Stimulated activated naive CD8-positive, alpha-beta T cell treated with anti-CD3 and anti-CD28 coated beads, Interleukin-15, Interleukin-2, amounts not matched to agents 100 U/mL and 50 U/mL, for 24 hours (primary cell): Measurements from ENCODE around the gene RBMY1D.
"Not testable (repeated sequence)": the region's sequence is repeated elsewhere in the genome, so short reads cannot be mapped to it uniquely, and the experiment has no call there.

Source experiments
- ATAC-seq: fragments of 150-1000 bp; cut with Tn5 transposase; one replicate; pipeline ENCODE4 v1.10.0; 2021
- DNase-seq: peaks from one replicate; pipeline ENCODE4 v3.0.0; 2021

RBMY1D gene

GRCh38 chrY:21894426-21894825 is at the start of gene RBMY1D:
RBMY1D (minus strand) TSS chrY:21894526; CDS start chrY:21892513, 2,013 bp downstream.
- not testable (repeated sequence) for DNase-seq, ATAC-seq

- ATAC-seq, result not testable (repeated sequence)
Observed at GRCh38 chrY:21917932-21918331, 23.6 kb upstream of the RBMY1D start, which contains the start of gene RBMY1E. RBMY1E (minus strand) TSS chrY:21918032; CDS start chrY:21916054, 1,978 bp downstream.

GRCh38 chrY:21869407-21870076 is 24.8 kb downstream of the RBMY1D start:
- not testable (repeated sequence) for ATAC-seq, DNase-seq

More at GRCh38 chrY:21917932-21918331, 23.6 kb upstream of the RBMY1D start, which contains the start of gene RBMY1E:
- DNase-seq, result not testable (repeated sequence)

GRCh38 chrY:21845481-21845880 is 48.8 kb downstream of the RBMY1D start:
- no peak for ATAC-seq
- no peak for DNase-seq

- ATAC-seq (no peak), DNase-seq (no peak)
Observed at GRCh38 chrY:21842090-21842489, 52.2 kb downstream of the RBMY1D start.

GRCh38 chrY:21839489-21839888 is 54.8 kb downstream of the RBMY1D start:
- ATAC-seq (no peak), DNase-seq (no peak)

- no peak for DNase-seq
- no peak for ATAC-seq
Observed at GRCh38 chrY:21836343-21836742, 58.0 kb downstream of the RBMY1D start.

- DNase-seq (no peak), ATAC-seq (no peak)
Observed at GRCh38 chrY:21835052-21835451, 59.3 kb downstream of the RBMY1D start.
